HG02970 (cell line): ENCODE measurements around the gene LRR1.
"Not testable (repeated sequence)": the region's sequence is repeated elsewhere in the genome, so short reads cannot be mapped to it uniquely, and the experiment has no call there.

ENCODE experiments used
- ATAC-seq: cut with Tn5 transposase; IDR thresholded peaks from one replicate; pipeline ENCODE4 v1.9.1; 2021; ENCODE audit warnings: mild to moderate bottlenecking, moderate library complexity, moderate number of reproducible peaks; ENCODE audit not compliant: unreplicated experiment, low FRiP score

LRR1 gene

DNA sequence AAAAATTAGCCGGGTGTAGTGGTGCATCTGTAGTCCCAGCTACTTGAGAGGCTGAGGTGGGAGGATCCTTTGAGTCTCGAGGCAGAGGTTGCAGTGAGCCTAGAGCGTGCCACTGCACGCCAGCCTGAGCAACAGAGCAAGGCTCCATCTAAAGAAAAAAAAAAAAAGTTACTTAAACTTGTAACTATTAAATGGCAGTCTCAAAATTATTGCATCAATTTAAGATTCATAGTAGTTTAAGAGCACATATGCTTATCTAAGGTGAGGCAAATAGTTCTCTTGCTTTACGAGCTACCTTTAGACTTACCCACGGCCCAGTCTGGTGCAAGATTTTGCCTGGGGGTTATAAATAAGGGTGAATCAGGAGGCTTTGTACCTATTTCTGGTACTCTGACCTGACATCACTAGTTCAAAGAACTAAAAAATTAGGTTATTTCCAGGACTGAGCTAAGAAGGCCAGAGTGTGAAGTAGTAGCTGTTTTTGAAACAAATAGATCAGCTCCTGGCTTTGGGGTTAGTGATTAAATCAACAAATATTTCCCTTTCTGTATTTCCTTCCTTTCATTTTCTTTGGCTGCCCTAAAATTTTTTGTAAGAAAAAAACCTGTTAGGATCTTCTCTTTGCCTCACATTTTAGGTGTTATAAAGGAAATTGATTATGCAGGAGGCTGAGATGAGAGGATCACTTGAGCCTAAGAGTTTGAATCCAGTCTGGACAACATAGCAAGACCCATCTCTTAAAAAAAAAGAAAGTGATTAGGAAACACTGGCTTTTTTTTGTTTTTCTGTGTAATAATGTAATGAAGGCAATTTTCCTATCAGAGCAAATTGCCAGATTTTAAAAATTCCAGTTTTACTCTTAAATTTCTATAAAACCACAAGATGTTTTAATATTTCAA, 25.4 kb downstream of the LRR1 start:
- ATAC-seq, result no peak

DNA sequence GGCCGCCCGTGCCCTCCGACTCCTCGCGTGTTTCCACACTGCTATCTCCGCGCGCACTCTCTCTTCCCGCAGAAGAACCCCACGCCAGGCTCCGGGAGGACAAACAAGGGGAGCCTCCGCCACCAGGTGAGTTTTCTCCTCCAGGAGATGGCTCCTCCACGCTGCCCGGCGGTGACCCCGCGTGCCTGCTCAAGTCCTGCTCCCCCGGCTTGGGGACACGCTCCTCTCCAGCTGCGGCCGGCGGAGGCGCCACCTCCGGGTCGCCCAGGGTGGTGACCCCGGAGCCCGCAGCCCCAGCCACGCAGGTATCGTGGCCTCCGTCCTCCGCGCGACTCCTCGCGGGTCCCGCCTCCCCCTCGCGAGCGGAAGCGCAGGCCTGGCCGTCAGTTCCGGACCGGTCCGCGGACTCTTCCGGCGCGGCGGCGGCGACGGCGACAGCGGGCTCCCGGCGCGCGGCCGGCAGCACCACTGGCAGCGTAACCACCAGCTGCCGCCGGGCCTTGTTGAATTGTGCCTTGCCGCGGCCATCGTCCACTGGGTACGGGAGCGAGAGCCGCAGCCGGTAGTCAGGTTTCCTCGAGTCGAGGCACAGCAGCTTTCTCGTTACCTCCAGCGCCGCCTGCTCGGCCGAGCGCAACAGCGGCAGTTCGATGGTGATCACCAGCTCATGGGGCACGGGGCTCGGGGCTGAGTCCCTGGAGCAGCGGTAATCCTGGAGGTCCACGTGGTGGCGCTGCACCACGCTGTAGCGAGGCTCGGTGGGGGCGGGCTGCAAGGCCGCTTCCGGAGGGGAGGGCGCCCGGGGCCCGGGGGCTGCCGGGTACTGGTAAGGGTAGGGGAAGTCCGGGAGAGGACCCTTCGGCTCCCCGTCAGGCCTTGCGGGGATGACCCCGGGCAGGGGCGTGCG, 35.2 kb downstream of the LRR1 start:
- peak; percentile 79 for ATAC-seq

GRCh38 chr14:49634547-49635334, 36.0 kb downstream of the LRR1 start, which contains the start of gene DNAAF2:
DNAAF2 (minus strand) TSS chr14:49635244; CDS start chr14:49635149, 95 bp downstream.
- ATAC-seq, result peak; percentile 31

GRCh38 chr14:49636866-49637265, 38.1 kb downstream of the LRR1 start:
- ATAC-seq, result no peak

GRCh38 chr14:49637534-49638078, 38.9 kb downstream of the LRR1 start:
- ATAC-seq, result no peak

DNA sequence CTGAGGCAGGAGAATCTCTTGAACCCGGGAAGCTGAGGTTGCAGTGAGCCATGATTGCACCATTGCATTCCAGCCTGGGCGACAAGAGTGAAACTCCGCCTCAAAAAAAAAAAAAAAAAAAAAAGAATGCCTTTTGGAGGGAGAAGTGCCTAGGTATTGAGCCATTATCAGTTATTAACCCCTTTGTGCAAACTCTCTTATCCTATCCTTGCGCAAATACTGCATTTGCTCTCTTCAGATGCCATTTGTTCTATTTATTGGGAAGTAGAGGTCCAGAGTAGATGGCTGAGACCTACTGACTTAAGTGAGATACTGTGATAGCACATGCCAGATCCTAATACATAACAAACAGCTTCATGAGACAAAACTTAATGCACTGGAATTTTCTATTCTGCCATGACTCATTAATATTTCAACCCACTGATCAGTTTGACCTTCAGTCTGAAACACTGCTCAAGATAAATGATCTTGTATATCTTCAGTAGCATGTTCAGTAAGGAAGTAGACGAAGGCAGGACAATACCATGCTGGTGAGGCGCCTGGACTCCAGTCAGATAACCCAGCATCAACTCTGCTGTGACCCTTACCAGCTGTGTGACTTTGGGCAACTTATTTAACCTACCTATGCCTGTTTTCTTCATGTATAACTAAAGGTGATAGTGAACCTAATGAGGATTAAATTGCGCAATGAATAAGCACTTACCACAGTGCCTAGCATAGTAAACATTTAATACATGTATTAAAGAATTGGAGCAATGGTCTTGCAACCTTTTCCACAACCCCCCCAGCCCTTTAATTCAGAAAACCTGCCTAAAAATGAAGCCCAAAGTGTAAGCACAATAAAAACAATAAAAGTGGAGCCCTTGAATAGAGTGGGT, 42.0 kb downstream of the LRR1 start:
- ATAC-seq, result no peak

DNA sequence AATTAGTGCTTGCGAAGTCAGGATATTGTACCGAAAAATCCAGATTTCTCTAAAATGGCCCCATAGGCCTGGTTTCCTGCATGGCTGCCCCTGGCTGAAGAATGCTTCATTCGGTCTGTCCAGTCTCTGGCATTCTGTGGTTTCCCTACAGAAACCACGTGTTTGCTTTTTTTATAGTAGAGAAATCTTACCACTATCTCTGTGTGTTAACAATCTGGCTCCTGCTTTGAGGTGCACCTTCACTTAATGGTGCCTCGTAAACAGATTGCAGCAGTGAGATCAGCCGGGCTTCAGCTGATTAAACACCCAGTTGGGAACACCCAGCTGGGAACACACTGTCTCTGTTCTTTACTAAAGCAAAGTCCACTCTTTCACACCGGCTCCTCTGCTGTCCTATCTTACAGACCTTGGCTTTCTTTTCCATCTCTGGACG, 43.0 kb downstream of the LRR1 start:
- ATAC-seq, result no peak

- no peak for ATAC-seq
These were observed 43.4 kb downstream of the LRR1 start for GRCh38 chr14:49642163-49642562.

DNA sequence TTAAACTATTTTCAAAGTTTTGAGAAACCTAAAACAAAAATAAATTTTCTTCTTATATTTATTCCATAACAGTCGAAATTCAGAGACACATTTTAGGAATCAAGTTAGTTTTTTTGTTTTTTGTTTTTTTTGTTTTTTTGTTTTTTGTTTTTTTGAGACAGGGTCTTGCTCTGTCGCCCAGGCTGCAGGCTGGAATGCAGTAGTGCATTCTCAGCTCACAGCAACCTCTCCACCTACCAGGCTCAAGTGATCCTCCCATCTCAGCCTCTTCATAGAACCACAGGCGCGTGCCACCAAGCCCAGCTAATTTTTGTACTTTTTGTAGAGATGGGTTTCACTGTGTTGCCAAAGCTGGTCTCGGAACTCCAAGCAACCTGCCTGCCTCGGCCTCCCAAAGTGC, 54.8 kb downstream of the LRR1 start:
- no peak for ATAC-seq

DNA sequence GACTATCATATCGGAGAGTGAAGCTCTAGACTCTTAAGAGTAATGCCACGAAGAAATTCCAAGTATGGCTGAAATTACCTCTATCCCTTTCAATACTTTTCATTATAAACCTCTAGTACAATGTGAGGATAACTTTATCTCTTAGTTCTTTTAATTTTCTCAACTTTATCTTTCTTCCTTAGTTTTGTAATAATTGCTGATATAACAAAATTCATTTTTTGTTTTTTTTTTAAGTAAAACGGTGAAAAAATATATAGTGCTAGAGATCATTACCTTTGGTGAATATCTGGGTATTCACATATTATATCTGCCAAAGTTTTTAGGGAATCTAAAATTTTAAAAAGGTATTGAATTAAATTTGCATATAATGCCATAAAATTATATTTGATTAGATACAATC, 55.8 kb downstream of the LRR1 start:
- no peak for ATAC-seq

DNA sequence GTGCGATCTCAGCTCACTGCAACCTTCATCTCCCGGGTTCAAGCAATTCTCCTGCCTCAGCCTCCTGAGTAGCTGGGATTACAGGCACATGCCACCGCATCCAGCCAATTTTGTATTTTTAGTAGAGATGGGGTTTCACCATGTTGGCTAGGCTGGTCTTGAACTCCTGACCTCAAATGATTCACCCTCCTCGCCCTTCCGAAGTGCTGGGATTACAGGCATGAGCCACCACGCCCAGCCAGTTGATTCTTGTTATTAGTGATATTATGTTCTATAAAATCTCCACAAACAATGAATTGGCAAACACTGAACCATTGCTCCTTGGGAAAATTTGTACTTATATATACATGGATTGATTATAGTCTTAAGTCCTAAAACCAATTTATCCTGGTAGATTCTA, 58.8 kb downstream of the LRR1 start:
- not testable (repeated sequence) for ATAC-seq

DNA sequence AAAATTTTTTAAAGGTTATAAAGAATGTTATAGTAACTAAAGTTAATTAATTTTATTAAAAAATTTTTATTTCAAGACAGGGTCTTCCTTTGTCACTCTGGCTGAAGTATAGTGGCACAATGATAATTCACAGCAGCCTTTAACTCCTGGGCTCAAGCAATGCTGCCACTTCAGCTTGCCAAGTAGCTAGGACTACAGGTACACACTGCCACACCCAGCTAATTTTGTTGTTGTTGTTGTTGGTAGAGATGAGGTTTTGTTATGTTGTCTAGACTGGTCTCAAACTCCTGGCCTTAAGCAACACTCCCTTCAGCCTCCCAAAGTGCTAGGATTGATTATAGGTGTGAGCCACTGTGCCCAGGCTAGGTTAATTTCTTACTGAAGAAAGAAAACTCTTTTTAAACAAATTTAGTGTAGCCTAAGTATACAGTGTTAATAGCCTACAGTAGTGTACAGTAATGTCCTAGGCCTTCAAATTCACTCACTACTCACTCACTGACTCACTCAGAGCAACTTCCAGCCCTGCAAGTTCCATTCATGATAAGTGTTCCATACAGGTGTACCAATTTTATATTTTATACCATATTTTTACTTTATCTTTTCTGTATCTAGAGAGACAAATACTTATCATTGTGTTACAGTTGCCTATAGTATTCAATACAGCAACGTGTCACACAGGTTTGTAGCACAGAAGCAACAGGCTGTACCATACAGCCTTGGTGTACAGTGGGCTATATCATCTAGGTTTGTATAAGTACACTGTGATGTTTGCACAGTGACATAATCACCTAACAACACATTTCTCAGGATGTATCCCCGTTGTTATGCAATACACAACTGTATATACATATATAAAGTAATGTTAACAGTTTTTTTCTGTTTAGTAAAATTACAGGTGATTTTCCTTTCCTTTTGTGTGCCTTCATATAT, 61.1 kb downstream of the LRR1 start:
- no peak for ATAC-seq
